Spleen (tissue), 11 donors: ENCODE data around the gene ZNF536. TPM values are rescaled to one million over a fixed set of nuclear protein-coding genes. Genes with fewer than 3 reads are reported as not detected.
A peak's percentile ranks its signal among the peaks of the same experiment; 100 is the strongest.

Experiments used
- DNase-seq: peaks from one replicate; pipeline ENCODE4 v3.0.0-alpha.2; 2020
- H3K27ac ChIP-seq, 8 donors: fragments of 200-600 bp; sonication (generic) in 7 of 8; 1 replicate in 4 of 8; 2 replicates in 4 of 8; pipeline versions ENCODE4 v1.5.0 to v1.8.0; 2016 to 2021; ENCODE audit warnings: inconsistent platforms in 4 of 8, mild to moderate bottlenecking in 4 of 8, moderate library complexity in 1 of 8
- H3K27me3 ChIP-seq, 7 donors: fragments of 200-600 bp; sonication (generic) in 6 of 7; replicated peaks in 1 of 7; 1 replicate in 4 of 7; 2 replicates in 3 of 7; pipeline versions ENCODE4 v1.5.0 to v1.8.0; 2016 to 2021; ENCODE audit warnings: inconsistent platforms in 3 of 7, mild to moderate bottlenecking in 1 of 7
- H3K36me3 ChIP-seq, 6 donors: fragments of 200-600 bp; sonication (generic) in 5 of 6; 1 replicate in 4 of 6; 2 replicates in 2 of 6; pipeline versions ENCODE4 v1.5.0 to v1.8.0; 2016 to 2021; ENCODE audit warnings: inconsistent platforms in 2 of 6
- H3K4me1 ChIP-seq, 6 donors: fragments of 200-600 bp; sonication (generic) in 5 of 6; 1 replicate in 3 of 6; 2 replicates in 3 of 6; pipeline versions ENCODE4 v1.5.0 to v1.8.0; 2016 to 2021; ENCODE audit warnings: inconsistent platforms in 3 of 6
- H3K4me3 ChIP-seq, 8 donors: fragments of 200-600 bp; sonication (generic) in 7 of 8; 1 replicate in 4 of 8; 2 replicates in 4 of 8; pipeline versions ENCODE4 v1.5.0 to v1.8.0; 2016 to 2021; ENCODE audit warnings: inconsistent platforms in 4 of 8, mild to moderate bottlenecking in 4 of 8, moderate library complexity in 2 of 8
- H3K9me3 ChIP-seq, 8 donors: fragments of 200-600 bp; sonication (generic) in 7 of 8; 1 replicate in 4 of 8; 2 replicates in 4 of 8; pipeline versions ENCODE4 v1.5.0 to v1.8.0; 2016 to 2021; ENCODE audit warnings: inconsistent platforms in 4 of 8
- POLR2A ChIP-seq, 3 donors: fragments of 450-650 bp; IDR thresholded peaks; one replicate each; pipeline ENCODE4 v1.5.1; 2017; ENCODE audit warnings: antibody characterized with exemption in 3 of 3, mild to moderate bottlenecking in 1 of 3
- POLR2AphosphoS5 ChIP-seq, 3 donors: sonication (generic); formaldehyde crosslinking; IDR thresholded peaks; one replicate each; pipeline ENCODE4 v1.5.1; 2017; ENCODE audit warnings: antibody characterized with exemption in 3 of 3
- WGBS, 5 donors: extraction: QIAGEN DNeasy Blood & Tissue Kit in 3 of 5; methylation state at CpG; one replicate each; pipeline versions ENCODE4 v1.1.5 to v1.1.7; 2013 to 2018; 5-methylcytosine and 5-hydroxymethylcytosine counted together
- intact Hi-C: fragments of 100-400 bp; cut with DNase I; formaldehyde crosslinking; loops from one replicate; pipeline ENCODE4 v1.15.0; 2023; ENCODE audit warnings: low total_unique reads
- polyA plus RNA-seq, 3 donors: library from polyadenylated mRNA; stranded (reverse); fragments of 200-250 nt; gene quantifications; one replicate each; pipeline ENCODE4 v1.2.1, GENCODE V29; 2013
- total RNA-seq, 7 donors: library from RNA; depleted of rRNA in 3 of 7; stranded (reverse); fragments of >200 nt in 3 of 7; fragmentation: NEBNext Ultra II Directional in 4 of 7; extraction: Animal tissue kit (Norgen Biotek cat#: 25700) in 4 of 7; gene quantifications; one replicate each; pipeline versions ENCODE4 v1.1.0 to v1.2.1, GENCODE V29; 2016 to 2021
- TF ChIP-seq, protein P1 (sequence below), 11 experiments: fragments of 200-600 bp in 7 of 11; fragments of 450-650 bp in 4 of 11; sonication (generic) in 4 of 11; IDR thresholded peaks in 8 of 11; conservative IDR thresholded peaks in 3 of 11; 1 replicate in 7 of 11; 2 replicates in 4 of 11; pipeline versions ENCODE4 v1.4.0 to v1.8.0; 2016 to 2021; ENCODE audit warnings: antibody characterized with exemption in 11 of 11, inconsistent platforms in 4 of 11, mild to moderate bottlenecking in 1 of 11
- donor health status: healthy with polysubstance abuse.
- donor health status: DM: no; HTN: no; CAD: no; lungs with moderate emphysema.
- donor health status: DM: no; HTN: no; CAD: no.
- donor health status: Bipolar disorder and iron deficiency.
- donor health status: healthy.
- donor health status: DM: no; HTN: no; CAD: no.
- donor health status: DM: yes; HTN: yes; CAD: no.

Gene ZNF536
- total and polyA plus RNA-seq, 10 donors = 0.13 to 4.1 (median 2.1) TPM

DNA sequence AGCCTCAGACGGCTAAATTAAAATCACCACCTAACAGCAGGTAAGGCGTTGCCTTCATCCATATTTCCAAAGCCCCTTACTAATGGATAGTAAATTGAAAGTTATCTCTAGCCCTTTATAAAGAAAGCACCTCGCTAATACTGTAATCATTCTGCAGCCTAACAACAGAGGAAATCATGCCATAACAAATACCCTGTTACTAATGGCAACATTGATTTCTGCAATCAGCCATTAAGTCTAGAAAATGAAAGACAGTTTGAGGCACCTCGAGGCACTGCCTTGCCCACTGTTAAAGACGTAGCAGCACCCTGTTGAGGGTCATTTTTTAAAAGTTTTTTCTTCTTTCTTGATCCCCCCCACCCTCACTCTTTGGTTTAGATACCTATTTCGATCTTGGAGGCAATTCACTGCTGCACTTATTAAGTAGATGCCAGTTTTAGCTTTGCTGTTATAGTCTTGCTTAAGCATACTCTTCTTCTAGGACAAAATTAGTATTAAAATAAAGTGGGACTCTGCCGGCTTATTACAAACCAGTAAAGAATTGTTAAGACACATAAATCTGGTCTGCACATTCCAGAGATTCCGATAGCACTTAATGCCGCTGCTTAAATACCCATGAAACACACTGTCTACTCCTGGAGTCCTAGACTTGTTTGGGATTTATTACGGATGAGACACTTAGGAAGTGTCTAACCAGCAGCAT, 74.8 kb downstream of the ZNF536 start:
- no peaks in the 10 kb centered on the region for H3K36me3 ChIP-seq
- 80 to 85% (median 82%) methylated on average over 10 of the region's 10 CpGs for WGBS, 5 donors
- no peak overlapping the region for H3K27ac ChIP-seq
- intact Hi-C loops = no loop called here
- peaks cover 0 to 17% (median 3%) of the 10 kb centered on the region in 6 donors for H3K4me1 ChIP-seq
- TF ChIP-seq POLR2A (IDR thresholded peaks at IDR 0.05) (no peak), POLR2AphosphoS5 (IDR thresholded peaks at IDR 0.05) (no peak)
- TF ChIP-seq, protein P1, sequence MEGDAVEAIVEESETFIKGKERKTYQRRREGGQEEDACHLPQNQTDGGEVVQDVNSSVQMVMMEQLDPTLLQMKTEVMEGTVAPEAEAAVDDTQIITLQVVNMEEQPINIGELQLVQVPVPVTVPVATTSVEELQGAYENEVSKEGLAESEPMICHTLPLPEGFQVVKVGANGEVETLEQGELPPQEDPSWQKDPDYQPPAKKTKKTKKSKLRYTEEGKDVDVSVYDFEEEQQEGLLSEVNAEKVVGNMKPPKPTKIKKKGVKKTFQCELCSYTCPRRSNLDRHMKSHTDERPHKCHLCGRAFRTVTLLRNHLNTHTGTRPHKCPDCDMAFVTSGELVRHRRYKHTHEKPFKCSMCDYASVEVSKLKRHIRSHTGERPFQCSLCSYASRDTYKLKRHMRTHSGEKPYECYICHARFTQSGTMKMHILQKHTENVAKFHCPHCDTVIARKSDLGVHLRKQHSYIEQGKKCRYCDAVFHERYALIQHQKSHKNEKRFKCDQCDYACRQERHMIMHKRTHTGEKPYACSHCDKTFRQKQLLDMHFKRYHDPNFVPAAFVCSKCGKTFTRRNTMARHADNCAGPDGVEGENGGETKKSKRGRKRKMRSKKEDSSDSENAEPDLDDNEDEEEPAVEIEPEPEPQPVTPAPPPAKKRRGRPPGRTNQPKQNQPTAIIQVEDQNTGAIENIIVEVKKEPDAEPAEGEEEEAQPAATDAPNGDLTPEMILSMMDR (IDR thresholded peaks at IDR 0.05 in 8 of 11, conservative IDR thresholded peaks at IDR 0.05 in 3 of 11) = no peak
- no peak overlapping the region for H3K4me3 ChIP-seq
- H3K9me3 ChIP-seq = peaks cover 0 to 19% (median 0%) of the 10 kb centered on the region in 8 donors
- DNase-seq = no peak
- H3K27me3 ChIP-seq = no peaks in the 10 kb centered on the region

DNA sequence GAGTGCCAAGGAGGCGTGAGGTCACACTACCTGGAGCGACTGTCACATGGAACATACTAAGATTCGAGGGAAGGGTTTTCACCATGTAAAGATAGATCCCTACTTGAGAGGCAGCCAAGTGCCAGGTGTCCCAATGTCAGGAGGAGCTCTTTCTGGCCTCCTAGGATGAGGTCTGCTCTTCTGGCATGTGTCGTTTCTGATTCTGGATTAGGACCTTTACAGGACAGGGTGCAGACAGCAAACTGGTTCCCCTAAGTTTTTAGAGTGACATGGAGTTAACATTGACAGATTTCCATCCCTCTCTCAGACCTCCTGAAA, 75.3 kb downstream of the ZNF536 start:
- H3K4me1 ChIP-seq = peaks cover 0 to 17% (median 3%) of the 10 kb centered on the region in 6 donors
- intact Hi-C loops = no loop called here
- TF ChIP-seq, protein P1 (IDR thresholded peaks at IDR 0.05 in 8 of 11, conservative IDR thresholded peaks at IDR 0.05 in 3 of 11) = no peak
- TF ChIP-seq POLR2A (IDR thresholded peaks at IDR 0.05) (no peak), POLR2AphosphoS5 (IDR thresholded peaks at IDR 0.05) (no peak)
- no peak overlapping the region for H3K27ac ChIP-seq
- H3K4me3 ChIP-seq = no peak overlapping the region
- H3K27me3 ChIP-seq = no peaks in the 10 kb centered on the region
- peaks cover 0 to 19% (median 0%) of the 10 kb centered on the region in 8 donors for H3K9me3 ChIP-seq
- WGBS, 5 donors = 84 to 89% (median 86%) methylated on average over 4 of the region's 4 CpGs
- H3K36me3 ChIP-seq = no peaks in the 10 kb centered on the region
- DNase-seq = peak; percentile 6

DNA sequence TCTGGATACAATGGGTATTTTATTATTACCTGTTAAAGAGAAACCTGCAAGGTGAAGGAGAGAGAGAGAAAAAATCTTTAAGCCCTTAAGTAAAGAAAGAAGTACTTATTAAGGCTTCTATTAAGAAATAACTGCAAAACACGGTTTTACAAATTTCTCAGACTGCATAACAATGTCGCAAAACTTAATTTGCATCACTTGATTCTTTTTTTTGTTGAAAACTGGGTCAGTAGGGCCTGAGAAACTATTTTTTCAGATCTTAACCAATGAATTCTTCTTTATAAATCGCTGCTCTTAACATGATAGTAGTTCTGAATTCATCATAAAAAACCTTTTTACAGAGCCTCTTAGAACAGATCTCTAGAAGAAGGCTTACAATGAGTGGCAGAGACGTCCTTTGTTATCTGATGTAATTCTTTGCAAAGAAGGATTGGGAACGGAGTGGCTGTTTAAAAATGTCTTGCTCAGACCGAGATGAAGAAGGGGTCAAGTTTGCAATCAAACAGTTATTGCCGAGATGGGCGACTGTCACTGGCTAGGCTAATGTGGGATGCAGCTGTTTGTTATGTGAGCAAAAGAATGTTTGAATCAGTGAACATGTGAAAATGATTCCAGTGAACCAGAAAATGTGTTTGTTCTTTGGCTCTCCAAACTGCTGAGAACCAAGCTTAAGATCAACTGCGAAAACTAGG, 76.3 kb downstream of the ZNF536 start:
- 74 to 76% (median 75%) methylated on average over 9 of the region's 9 CpGs for WGBS, 5 donors
- Histone ChIP-seq H3K36me3 (no peaks in the 10 kb centered on the region), H3K27ac (no peak overlapping the region), H3K9me3 (peaks cover 0 to 16% (median 0%) of the 10 kb centered on the region in 8 donors), H3K27me3 (no peaks in the 10 kb centered on the region), H3K4me1 (peaks cover 0 to 17% (median 3%) of the 10 kb centered on the region in 6 donors), H3K4me3 (no peak overlapping the region)
- intact Hi-C loops = no loop called here
- TF ChIP-seq POLR2AphosphoS5 (IDR thresholded peaks at IDR 0.05) (no peak), POLR2A (IDR thresholded peaks at IDR 0.05) (no peak)
- TF ChIP-seq, protein P1 (IDR thresholded peaks at IDR 0.05 in 8 of 11, conservative IDR thresholded peaks at IDR 0.05 in 3 of 11) = no peak
- peak; percentile 6 for DNase-seq

DNA sequence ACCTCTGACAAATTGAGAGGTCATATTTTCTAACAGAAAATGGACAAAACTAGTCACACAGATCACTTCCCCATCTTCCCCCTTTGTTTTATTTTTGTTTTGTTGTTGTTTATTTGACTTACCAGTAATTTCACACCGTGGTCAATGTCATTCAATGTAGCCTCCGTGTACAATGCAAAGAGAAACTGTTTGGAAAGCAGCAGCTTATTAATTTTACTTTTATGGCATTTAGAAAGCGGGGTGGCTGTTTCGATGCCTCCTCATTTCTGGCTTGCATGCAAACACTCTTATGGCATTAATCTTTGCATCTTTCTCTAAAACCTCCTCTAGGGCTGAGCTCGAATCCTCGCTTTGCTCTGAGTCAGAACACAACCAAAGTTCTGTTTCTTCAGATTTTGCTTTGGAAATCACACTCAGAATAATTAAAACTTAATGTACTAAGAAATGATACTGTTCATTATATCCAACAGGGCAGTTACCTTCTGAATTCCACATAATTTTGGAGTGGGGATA, 77.0 kb downstream of the ZNF536 start:
- H3K27ac ChIP-seq = peak overlapping the region in 1 of 8 donors; percentile 53
- H3K27me3 ChIP-seq = no peaks in the 10 kb centered on the region
- H3K4me3 ChIP-seq = no peak overlapping the region
- DNase-seq = no peak
- peaks cover 0 to 10% (median 0%) of the 10 kb centered on the region in 8 donors for H3K9me3 ChIP-seq
- H3K4me1 ChIP-seq = peaks cover 0 to 17% (median 3%) of the 10 kb centered on the region in 6 donors
- TF ChIP-seq, protein P1 (IDR thresholded peaks at IDR 0.05 in 8 of 11, conservative IDR thresholded peaks at IDR 0.05 in 3 of 11) = no peak
- no peak for TF ChIP-seq POLR2A (IDR thresholded peaks at IDR 0.05)
- no peak for TF ChIP-seq POLR2AphosphoS5 (IDR thresholded peaks at IDR 0.05)
- WGBS, 5 donors = 69 to 84% (median 75%) methylated on average over 6 of the region's 6 CpGs
- H3K36me3 ChIP-seq = no peaks in the 10 kb centered on the region
- intact Hi-C loops = no loop called here
